Stimulated activated CD4-positive, alpha-beta T cell treated with anti-CD3 and anti-CD28 coated beads, Interleukin-1b, Interleukin-23, amount 100 ng/mL, for 48 hours (primary cell): ENCODE results near the gene NR6A1.
A peak's percentile ranks its signal among the peaks of the same experiment; 100 is the strongest.

Experiments
- DNase-seq: peaks from one replicate; pipeline ENCODE4 v3.0.0-alpha.2; 2020

Gene NR6A1

DNA sequence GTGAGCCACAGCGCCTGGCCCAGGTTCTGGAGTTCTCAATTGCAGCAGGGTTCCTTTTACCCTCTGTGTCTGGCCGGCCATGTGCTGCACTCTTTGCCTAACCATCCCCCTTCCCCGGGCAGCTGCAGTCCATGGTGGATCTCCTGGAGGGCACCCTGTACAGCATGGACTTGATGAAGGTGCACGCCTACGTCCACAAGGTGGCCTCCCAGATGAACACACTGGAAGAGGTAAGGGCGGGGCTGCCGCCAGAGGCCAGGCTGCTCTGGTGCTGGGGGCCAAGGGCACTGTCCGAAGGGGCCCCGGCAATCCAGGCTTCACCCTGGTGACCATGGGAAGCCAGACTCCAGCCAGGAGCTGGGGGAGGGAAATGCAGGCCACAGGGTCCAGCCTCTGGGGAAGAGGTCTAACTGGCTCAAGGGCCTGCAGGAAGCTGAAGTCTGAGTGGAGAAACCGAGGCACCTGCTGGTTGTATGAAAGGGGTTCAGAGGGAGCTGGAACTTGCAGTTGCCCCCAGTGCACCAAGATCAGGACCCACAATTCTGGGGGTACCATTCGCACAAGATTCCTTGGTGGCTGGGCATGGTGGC is 23.9 kb upstream of the NR6A1 start:
- no peak for DNase-seq

DNA sequence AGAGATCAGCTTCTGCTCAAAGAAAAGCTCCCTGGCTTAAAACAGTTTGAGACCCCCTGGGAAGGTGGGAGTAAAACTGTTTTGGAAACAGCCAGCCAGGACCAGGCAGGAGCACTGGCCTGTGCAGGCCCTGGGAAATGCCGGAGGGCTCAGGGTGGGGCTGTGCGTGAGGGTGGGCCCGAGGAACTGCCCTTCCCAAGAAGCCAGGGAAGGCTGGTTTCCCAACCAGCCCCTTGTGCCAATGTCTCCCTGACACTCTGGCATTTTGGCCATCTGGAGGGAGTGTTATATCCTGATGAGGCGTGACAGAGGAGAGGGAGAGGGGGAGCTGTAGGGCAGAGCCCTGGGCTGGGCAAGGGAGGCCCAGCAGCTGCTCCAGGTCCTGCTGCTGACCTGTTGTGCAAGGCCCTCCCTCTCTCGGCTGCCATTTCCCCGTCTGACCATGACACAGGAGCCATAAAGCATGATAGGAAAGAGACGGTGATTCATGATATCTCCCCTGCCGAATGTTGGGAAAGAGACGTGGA is 22.0 kb upstream of the NR6A1 start:
- DNase-seq, result no peak

DNA sequence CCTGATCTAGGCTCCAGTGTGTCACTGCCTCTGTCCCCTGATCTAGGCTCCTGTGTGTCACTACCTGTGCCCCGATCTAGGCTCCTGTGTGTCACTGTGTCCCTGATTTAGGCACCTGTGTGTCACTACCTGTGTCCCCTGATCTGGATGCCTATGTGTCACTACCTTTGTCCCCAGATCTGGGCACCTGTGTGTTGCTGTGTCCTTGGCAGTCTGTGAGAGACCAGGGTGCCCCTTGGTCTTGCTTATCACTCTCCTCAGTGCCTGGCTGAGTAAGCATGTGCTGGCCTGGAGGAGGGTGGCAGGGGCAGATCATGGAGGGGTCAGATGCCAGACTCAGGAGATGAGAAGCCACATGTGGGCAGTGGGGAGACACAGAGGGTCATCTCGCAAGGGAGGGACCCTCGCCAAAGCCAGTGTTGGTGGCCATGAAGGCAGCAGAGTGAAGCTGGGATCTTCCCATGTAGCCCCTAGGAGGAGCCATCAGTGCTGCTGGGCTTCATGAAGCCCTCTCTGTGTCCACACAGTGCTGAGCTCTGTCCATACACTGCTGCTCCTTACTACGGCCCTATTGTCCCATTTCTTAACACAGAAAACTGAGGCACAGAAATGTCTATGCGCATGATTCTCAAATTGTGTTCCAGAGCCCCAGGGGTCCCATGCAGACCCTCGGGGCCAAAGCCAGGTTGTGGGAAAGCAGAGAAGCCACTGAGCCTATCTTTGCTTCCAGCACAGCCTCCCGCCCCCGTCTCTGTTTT is 21.3 kb upstream of the NR6A1 start:
- no peak for DNase-seq

DNA sequence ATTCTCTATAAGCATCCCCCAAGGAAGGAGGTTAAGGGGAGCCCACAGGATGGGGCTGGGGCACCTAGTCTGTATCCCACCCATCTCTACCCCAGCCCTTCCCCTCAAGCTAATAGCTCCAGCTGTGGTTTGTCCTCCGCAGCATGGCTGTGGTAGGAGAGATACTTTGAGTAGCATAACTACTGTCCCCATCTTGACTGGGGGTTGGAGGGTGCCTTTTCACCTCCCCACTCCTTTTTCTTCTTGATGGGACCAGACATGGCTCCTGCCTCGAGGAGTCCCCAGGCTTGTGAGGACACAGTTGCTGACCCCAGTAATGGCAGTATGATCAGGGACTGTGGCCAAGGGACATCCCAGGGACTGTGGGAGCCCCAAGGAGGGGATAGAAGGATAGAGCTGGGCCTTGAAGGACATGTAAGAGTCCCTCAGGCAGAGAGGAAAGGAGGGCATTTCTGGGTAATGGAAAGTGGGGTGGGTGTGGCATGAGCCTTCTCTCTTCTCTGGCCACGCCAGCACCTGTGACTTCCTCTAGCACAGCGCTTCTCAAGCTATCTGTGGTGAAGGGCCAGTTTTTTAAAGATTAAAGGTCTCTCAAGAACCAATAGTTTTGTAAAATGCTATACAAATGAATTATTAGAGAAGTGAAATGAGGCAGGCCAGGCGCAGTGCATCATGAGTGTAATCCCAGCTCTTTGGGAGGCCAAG is 19.8 kb upstream of the NR6A1 start:
- no peak for DNase-seq

DNA sequence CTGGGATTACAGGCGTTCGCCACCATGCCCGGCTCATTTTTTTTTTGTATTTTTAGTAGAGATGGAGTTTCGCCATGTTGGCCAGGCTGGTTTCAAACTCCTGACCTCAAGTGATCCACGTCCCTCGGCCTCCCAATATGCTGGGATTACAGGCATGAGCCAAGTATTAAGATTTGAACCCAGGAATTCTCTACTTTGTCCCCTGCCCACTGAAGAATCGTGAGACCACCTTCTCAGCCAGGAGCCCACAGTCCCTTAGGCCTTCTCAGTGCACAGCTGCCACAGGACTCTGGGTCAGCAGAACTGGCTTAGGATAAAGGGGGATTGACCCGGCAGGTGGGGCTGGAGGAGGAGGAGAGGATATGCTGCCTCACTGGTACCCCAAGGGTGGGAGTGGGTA is 19.2 kb upstream of the NR6A1 start:
- DNase-seq, result no peak

DNA sequence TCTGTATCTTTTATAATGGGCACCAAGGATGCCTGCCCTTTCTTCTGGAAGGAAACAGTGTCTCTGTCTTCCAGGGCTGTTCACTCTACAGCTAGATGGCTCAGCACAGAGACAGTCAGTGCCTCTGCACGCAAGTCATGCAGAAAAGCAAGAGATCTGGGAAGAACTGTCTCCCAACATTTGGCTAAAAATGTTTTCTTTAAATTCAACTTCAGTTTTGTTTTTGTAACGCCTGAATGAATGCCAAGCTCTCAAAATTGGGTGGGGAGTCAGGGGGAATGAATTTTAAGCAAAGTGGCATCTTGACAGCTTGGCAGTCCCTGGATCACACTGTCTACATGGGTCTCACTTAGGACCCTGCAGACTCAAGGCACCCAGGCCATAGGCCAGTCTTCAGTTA is 18.4 kb upstream of the NR6A1 start:
- no peak for DNase-seq

DNA sequence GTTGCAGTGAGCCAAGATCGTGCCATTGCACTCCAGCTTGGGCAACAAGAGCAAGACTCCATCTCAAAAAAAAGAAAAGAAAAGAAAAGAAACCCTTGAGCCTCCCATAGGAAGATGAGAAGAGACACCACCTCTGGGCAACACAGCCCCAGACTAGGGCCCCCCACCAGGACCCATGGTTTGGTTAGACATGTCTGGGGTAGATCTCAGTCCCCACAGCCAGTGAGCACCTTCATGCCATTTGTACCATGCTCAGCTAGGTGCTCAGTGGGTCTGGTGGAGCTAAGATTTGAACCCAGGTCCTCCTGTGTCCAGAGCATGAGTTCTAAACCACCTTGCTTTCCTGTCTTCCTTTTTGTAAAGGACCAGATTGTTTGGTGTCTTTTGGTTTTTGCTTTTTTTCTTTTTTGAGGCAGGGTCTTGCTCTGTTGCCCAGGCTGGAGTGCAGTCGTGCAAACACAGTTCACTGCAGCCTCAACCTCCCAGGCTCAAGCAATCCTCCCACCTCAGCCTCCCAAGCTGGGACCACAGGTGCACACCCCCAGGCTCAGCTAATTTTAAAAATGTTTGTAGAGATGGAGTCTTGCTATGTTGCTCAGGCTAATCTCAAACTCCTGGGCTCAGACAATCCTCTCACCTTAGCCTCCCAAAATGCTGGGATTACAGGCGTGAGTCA is 17.6 kb upstream of the NR6A1 start:
- DNase-seq, result no peak

DNA sequence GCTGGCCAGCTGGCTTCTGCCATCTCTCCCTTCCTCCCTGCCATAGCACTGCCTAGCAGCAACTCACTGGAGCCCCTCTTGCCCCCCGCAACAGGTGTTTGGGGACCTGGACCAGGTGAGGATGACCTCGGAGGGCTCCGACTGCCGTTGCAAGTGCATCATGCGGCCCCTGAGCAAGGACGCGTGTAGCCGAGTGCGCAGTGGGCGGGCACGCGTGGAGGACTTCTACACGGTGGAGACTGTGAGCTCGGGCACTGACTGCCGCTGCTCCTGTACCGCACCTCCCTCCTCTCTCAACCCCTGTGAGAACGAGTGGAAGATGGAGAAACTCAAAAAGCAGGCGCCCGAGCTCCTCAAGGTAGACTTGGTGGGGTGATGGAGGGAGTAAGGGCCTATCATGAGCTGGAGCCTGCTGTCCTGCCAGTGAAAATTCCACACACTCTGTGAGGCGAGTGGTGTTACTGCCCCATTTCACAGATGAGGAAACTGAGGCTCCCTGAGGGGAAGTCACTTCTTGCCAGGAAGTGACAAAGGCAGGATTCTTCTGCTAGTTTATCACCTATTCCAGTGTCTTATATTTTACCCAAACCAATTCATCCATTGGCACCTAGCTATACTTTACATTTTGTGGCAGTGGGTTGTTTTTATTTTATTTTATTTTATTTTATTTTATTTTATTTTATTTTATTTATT is 15.9 kb upstream of the NR6A1 start:
- DNase-seq, result no peak

DNA sequence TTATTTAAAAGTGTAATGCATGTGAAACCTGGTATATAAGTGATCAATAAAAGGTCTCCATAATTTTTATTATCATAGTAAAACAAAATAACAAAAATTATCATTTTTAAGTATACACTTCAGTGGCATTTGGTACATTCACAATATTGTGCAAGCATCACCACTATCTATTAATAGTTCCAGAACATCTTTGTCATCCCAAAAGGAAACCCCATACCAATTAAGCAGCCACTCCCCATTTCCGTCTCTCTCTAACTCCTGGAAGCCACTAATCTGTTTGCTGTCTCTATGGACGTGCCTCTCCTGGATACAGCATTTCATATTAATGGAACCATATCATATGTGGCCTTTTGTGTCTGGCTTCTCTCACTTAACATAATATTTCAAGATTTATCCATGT is 13.4 kb upstream of the NR6A1 start:
- DNase-seq, result no peak

DNA sequence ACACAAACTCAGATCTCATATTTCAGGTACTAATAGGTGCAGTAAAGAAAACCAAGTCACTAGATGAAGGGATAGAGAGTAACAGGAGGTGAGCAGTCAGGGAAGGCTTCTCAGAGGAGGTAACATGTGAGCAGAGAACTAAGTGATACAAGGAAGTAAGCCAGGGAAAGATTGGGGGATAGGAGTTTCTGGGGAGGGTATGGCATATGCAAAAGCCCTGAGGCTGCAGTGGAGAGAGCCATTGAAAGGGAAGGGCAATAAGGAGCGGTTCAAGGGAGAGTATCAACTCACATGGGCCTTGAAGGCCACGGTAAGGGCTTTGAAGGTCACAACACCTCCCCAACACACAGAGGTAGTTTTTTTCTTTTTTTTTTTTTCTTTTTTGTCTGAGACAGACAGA is 12.7 kb upstream of the NR6A1 start:
- no peak for DNase-seq

DNA sequence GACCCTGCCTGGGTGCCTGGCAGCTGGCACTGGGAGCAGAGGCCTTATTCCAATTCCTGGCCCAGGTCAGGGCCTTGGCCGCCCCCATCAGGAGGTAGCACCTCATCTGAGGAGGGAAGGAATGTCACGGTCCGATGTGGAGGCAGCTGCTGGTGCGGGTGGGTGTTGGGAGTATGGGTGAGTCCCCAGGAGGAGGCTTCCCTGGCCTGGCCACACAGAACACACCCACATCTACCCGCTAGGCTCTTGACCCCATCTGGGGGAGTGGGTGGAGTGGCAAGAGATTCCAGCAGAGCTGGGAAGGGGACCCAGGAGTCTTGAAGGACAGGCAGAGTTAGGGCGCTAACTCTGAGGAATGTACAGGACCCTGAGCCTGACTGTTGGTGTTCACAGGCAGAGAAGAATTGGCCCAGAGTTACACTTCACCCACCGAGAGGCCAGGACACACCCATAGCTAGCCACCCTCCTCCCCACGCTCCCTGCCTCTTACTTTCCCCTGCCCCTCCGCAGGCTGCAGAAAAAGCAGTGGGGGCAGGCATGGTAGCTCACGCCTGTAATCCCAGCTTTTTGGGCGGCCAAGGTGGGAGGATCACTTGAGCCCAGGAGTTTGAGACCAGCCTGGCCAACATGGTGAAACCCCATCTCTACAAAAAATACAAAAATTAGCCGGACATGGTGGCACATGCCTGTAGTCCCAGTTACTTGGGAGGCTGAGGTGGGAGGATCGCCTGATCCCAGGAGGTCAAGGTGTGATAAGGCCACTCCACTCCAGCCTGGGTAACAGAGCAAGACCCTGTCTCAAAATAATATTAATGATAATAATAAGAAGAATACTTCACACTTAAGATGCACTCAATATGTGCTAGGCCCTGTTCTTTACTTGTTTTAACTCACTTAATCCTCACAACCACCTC is 11.8 kb upstream of the NR6A1 start:
- DNase-seq, result no peak

DNA sequence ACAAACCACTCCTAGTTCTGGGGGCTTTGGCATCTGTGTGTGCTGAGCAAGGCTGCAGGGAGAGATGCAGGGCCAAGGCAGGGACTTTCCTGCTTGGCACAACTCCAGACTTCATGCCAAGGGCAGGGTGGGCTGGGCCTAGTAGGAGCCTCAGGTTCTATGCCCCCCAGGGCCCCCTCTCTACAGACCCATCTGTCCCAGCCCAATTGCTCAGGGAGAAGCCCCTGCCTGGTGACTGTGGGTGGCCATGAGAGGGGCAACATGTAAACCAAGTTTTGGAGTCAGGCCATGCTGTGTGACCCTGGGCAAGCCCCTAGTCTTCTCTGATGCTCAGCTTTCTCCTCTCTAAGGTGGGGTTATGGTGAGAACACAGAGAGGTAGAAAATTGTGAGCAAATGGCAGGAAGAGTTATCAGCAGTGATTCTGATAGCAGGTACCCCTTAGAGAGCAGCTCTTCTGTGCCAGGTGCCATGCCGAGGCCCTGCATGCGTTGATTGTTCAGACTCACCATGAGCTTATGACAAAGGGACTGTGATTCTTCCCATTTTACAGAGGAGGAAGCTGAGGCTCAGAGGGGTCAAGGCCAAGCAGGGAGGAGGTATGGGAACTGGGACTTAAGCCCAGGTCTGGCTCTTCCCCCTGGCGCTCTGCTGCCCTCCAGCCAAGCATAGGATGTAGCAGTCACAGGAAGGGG is 11.0 kb upstream of the NR6A1 start:
- DNase-seq, result no peak

DNA sequence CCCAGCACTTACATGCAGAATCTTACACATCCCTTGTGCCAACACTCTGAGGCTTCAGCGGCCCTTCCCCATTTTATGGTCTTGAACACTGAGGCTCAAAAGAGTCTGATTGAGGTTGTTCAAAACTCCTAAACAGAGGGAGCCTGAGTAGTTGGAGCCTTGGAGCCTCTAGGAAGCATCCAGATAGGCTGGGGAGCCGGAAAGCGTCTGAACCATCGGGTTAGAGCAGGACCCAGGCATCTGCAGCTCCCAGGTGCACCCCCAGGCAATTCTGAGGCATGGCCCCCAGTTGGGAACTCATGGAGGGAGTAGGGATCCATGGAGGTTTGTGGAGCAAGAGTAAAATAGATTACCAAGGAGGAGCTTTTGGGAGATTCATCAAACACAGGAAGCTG is 9.6 kb upstream of the NR6A1 start:
- no peak for DNase-seq

DNA sequence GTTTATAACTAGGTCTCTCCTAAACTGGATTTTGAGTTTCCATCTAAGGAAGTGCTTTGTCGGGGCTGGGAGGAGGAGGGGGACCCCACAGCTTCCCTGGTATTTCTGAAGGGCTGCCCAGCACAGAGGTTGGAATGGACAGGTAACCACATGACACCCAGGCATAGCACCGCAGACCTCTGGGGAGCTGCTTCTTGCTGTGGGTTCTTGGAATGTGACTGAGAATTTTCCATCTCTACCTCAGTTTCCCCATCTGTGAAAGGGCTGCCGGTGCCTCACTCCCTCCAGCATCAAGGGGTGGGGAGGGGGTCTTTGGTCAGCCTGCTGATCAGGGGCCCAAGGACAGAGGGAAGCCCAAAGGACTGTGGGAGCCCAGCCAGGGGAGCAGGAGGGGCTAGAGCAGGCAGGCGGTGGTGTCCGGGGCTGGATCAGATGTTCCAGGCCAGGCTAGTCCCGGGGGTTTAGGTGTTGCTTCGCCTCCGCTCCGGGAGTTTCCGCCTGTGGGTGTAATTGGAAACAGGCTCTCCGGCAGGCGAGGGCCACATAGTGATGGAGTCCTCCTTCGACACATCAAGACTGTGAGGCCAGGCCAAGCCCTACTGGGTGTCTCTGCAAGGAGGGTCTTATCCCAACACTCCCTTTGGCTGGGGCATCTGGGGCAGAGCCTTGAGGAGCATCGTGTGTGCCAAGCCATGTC is 9.1 kb upstream of the NR6A1 start:
- no peak for DNase-seq

DNA sequence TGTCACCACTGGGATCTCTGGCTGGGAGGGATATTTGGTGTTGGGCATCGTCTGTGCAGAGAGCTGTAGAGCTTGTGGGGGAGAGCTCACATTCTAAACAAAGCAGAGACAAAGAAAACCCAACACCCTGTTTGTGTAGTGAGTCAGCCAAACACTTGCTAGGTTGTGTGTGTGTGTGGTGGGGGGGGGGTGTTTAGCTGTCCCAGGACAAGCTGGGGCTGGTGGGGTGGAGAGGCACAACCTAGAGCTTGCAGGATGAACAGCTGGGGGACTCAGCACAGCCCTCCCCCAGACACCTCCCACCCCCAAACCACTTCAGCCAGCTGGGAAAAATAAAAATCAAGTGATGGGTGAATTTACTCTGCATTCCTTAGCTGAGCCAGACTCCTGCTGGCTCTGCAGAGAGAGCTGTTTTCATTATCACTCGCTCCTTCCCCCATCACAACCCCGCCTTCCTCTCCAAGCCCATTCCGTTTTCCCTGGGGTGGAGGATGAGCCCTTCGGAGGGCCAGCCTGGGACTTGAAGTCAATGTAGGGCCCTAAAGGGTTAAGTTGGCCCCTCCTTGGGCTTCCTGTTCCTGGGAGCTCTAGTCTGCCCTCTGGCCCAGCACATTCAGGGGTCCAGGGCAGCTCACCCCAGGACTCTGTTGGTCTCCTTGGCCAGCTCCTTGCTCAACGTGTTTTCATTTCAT is 8.4 kb upstream of the NR6A1 start:
- DNase-seq, result no peak

DNA sequence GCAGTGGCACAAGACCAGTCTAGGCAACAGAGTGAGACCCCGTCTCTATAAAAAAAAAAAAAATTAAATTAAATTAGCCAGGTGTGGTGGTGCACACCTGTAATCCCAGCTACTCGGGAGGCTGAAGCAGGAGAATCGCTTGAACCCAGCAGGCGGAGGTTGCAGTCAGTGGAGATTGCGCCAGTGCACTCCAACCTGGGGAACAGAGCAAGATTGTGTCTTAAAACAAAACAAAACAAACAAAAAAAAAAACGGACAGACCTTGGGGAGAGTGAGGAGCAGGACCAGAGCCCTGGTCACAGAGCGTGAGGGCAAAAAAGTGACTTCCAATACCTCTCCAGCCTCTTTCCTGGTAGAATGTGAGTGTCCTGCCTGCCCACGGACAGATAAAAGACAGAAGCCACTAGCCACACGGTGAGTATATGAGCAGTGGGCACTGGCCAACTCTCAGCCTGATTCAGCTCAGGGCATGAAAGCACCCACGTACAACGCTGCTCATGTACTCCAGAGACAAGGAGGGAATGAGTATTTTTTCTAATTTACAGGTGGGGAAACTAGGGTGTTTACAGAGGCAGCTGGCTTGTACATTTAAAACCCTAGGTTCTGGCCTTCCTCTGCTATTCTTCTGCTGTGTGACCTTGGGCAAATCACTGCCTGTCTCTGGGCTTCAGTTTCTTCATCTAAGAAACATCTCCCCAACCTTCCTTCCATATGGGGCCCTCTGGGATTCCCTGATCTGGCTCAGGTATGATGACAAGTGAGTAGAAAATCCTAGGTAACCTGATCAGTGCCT is 7.7 kb upstream of the NR6A1 start:
- DNase-seq, result no peak

DNA sequence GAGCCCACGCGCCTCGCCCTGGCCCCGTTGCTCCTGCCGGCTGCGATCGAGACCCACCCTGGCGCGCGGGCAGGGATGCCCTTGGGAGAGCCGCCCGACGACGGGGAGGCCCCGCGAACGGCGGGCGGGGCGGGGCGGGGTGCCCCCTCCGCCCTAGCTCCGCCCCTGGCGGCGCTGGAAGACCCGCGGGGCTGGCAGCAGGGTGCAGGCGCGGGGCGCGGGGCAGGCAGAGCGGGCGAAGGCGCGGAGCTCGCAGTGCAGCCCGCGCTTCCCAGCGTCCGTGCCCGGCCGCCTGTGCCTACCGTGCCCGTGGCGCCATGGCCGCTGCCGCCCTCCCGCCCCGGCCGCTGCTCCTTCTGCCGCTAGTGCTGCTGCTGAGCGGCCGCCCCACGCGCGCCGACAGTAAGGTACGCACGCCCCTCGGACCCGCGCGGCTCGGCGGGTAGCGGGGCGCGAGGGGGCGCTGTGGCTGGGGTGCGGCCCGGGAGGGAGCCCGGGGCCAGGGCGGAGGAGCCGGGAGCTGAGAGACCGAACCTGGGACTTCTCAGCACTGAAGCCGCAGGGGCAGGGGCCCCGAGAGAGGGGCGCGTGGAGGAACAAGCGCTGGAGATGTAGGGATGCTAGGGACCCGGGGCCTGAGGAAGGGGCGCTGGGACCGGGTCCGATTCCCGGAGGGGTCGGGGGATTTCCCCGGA is 6.0 kb upstream of the NR6A1 start, which contains the start of gene OLFML2A:
TSS of gene OLFML2A (plus strand) at position 180 of the 695 bp plus-strand sequence. CDS start at position 318, 138 bp downstream.
- DNase-seq, result peak; percentile 16

DNA sequence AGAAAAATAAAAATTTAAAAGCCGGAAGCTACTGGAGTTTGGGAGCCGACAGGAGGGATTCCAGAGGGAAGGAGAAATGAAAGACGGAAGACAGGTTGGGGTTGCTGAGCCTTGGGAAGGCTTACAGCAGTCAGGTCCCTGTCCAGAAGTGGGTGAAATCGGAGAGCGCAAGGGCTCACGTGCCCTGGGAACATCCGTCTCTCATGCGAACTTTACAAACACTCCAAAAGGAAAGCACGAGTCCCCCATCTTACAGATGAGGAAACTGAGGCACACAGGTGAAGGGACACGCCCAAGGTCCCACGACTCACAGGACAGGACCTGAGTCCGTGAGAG is 5.5 kb upstream of the NR6A1 start:
- no peak for DNase-seq
